GM18873 (cell line): ENCODE data around the gene PCDHGC5.
A peak's percentile ranks its signal among the peaks of the same experiment; 100 is the strongest.

ENCODE experiments used
- ATAC-seq: cut with Tn5 transposase; IDR thresholded peaks from one replicate; pipeline ENCODE4 v1.9.1; 2021; ENCODE audit warnings: mild to moderate bottlenecking, moderate library complexity, moderate number of reproducible peaks; ENCODE audit not compliant: unreplicated experiment, low FRiP score

The PCDHGC5 gene

GRCh38 chr5:141527426-141527825, 38.5 kb downstream of the PCDHGC5 start:
- no peak for ATAC-seq

GRCh38 chr5:141528291-141528984, 39.6 kb downstream of the PCDHGC5 start:
- no peak for ATAC-seq

DNA sequence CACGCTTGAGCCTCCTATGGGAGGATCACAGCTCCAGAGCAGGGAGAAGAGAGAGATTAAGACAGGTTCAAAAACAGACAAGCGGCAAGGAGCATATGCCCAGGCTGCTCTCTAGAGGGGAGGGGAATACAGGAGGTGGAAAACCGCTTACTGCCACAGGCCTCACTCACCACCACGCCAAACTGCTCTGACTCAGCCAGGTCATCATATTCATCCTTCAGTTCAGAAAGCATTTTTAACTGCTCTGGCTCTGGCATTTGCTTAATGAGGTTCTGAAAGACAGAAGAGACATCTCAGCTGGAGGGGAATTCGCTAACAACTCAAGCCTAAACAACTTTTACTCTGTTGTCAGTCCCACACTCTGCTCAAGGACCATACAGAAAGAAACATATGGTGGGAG, 40.1 kb downstream of the PCDHGC5 start:
- ATAC-seq = peak; percentile 33

- no peak for ATAC-seq
Measured at GRCh38 chr5:141529873-141530272, 41.0 kb downstream of the PCDHGC5 start.

DNA sequence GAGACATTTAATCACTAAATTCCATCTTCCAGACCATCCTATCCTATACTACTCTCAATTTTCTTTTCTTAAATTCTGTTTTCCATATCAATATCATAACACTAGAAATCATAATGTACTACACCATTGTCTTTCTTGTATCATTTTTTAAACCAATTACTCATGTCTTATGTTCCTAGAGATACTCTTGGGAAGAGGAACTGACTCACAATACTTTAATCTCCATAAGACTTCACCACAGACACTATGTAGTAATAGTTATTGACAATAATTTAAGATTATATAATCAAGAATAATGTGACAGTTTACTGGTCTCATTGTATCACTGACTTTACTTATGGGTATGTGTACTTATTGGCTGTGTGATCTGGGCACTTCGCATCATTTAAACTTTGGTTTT, 43.8 kb downstream of the PCDHGC5 start:
- ATAC-seq = no peak

- ATAC-seq = no peak
Measured at GRCh38 chr5:141533897-141534296, 45.0 kb downstream of the PCDHGC5 start.

DNA sequence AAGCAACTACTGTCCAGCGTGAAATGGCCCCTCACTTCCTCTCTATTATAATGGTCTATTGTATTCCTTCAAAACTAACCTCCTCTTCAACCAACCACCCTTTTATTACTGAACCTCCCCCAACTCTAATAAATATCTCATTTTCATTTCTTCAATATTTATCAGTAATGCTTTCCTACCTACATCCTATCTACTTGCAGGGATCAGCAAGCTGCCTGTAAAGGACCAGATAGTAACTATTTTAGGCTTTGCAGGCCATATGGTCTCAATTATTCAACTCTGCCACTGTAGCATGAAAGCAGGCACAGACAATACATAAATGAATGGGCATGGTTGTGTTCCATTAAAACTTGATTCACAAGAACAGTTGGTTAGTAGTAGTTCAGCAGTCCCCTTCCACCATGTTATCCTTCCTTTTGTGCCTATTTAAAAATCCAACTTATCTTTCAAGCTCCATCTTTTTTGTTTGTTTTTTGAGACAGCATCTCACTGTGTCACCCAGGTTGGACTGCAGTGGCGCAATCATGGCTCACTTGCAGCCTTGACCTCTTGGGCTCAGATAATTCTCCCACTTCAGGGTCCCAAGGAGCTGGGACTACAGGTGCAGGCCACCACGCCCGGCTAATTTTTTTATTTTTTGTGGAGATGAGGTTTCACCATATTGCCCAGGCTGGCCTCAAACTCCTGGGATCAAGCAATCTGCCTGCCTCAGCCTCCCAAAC, 45.8 kb downstream of the PCDHGC5 start:
- no peak for ATAC-seq
